ENCODE measurements around the gene ACP6. TPM values are rescaled to one million over a fixed set of nuclear protein-coding genes. Genes with fewer than 3 reads are reported as not detected.

The ACP6 gene
- total RNA-seq, 1 donor: 8.6 TPM

DNA sequence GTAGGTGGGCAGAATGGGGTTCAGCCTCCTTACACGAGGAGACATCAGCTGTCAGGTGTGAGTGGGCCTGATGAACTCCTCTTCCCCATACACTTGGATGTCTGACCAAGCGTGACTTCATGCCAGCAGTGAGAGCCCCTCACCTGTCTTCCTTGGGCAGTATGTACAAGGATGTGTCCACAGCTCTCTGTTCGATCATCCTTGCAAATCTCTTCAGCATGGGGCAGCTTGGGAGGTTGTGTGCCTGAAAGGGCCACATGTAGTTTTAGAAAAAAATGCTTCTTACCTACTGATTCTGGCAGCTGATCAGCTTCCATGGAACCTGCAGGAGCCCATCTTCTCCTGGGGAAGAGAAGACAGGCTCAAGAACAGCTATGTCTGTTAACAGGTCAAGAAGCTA is 18.0 kb downstream of the ACP6 start:
- no peak for DNase-seq (ENCODE audit: low read depth in 2 of 3, low spot score in 2 of 3)

DNA sequence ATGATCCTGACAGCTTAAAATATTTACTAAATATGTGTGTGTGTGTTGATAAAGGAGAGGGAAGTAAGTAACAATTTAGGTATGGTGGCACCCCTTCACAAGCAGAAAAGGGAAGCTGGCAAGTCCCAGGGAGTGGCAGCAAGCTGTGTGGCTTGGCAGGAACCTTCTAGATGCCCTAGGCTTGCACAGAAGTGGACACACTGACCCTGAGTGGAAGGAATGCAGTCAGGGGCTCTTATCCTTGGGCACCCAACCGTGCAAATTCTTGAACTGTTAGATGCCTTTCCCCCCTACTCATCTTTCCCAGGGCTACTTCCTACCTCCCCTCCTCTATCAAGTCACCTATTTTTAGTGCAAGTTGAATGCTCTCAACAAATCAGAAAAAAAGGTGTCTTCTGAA is 18.9 kb downstream of the ACP6 start:
- DNase-seq (ENCODE audit: low read depth in 2 of 3, low spot score in 2 of 3): no peak

DNA sequence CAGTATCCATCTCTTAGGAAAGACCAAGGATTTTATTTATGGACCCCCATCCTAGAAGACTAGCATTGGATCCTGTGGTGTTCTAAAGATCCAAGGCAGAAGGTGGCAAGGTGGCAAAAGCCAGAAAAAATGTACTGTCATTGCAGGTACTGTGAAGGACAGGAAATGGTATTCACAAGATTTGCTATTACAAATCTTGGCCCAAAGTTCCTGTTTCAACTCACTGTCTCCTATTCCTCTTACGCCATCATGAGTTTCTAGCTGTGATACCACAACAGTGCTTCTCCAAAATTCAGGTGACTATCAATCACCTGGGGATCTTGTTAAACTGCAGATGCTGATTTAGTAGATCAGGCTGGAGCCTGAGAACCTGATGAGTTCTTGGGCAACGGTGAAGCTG is 21.4 kb downstream of the ACP6 start:
- DNase-seq (ENCODE audit: low read depth in 2 of 3, low spot score in 2 of 3): no peak

- DNase-seq (ENCODE audit: low read depth in 2 of 3, low spot score in 2 of 3): no peak
Measured at GRCh38 chr1:147647796-147648633, 22.3 kb downstream of the ACP6 start.

- no peak for DNase-seq (ENCODE audit: low read depth in 2 of 3, low spot score in 2 of 3)
Measured at GRCh38 chr1:147643974-147644373, 26.4 kb downstream of the ACP6 start.

- peak; percentile 32 to 78 (median 51) for DNase-seq (ENCODE audit: low read depth in 2 of 3, low spot score in 2 of 3)
Measured at GRCh38 chr1:147641695-147642592, 28.4 kb downstream of the ACP6 start.

DNA sequence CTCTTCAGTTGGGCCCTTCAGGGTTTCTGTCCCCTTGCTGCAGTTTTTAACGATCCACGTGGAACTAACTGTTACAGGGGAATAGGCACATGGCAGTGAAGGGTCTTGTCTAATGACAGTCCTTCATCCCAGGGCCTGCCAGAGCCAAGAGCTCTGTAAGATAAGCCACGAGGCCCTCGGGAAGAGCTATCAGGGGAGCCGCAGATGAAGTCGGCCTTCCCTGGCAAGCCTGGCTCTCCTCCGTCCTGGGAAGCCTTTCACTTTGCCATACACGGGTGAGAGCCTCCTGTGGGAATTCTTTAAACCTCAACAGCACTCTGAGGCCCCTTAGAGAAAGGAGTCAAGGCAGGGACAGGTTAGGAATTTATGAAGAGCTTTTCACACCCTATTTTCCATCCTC is 29.0 kb downstream of the ACP6 start:
- no peak for DNase-seq (ENCODE audit: low read depth in 2 of 3, low spot score in 2 of 3)

GRCh38 chr1:147640553-147641165 is 29.7 kb downstream of the ACP6 start:
- peak; percentile 48 to 82 (median 81) for DNase-seq (ENCODE audit: low read depth in 2 of 3, low spot score in 2 of 3)

GRCh38 chr1:147636314-147636713 is 34.0 kb downstream of the ACP6 start:
- no peak for DNase-seq (ENCODE audit: low read depth in 2 of 3, low spot score in 2 of 3)

- DNase-seq (ENCODE audit: low read depth in 2 of 3, low spot score in 2 of 3): peak in 1 of 3 donors; percentile 34
Measured at GRCh38 chr1:147635342-147635741, 35.0 kb downstream of the ACP6 start.

GRCh38 chr1:147634645-147635044 is 35.7 kb downstream of the ACP6 start:
- DNase-seq (ENCODE audit: low read depth in 2 of 3, low spot score in 2 of 3): no peak

DNA sequence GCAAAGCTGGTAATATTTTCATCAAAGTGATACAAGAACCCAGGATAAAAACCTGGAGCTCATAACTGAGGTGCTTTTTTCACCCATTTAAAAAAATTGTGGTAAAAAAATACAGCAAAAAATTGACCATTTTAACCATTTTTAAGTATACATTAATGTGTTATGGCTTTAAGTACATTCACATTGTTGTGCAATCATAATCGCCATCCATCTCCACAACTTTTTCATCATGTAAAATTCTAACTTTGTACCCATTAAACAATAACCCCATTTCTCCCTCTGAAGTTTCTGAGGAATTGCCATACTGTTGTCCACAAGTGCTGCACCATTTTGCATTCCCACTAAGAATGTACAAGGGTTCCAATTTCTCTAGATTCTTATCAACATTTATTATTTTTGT is 36.6 kb downstream of the ACP6 start:
- no peak for DNase-seq (ENCODE audit: low read depth in 2 of 3, low spot score in 2 of 3)

DNA sequence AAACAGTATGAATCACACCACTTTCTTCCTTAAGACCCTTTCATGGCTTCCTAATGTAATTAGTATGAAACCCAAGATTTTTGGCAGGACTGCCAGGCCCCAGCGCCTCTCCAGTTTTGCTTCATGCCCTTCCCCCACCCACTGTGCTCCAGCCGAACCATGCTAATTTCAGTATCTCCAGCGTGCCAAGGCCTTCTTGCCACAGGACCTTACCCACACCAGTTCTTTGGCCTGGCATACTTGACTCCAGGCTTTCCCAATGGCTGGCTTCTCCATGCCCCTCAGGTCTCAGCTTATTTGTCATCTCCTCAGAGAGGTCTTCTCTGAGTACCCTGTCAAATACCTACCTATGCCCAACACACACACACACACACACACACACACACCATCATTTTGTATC is 38.5 kb downstream of the ACP6 start:
- no peak for DNase-seq (ENCODE audit: low read depth in 2 of 3, low spot score in 2 of 3)

GRCh38 chr1:147630447-147630846 is 39.9 kb downstream of the ACP6 start:
- no peak for DNase-seq (ENCODE audit: low read depth in 2 of 3, low spot score in 2 of 3)

- DNase-seq (ENCODE audit: low read depth in 2 of 3, low spot score in 2 of 3): no peak
Measured at GRCh38 chr1:147630022-147630421, 40.3 kb downstream of the ACP6 start.

DNA sequence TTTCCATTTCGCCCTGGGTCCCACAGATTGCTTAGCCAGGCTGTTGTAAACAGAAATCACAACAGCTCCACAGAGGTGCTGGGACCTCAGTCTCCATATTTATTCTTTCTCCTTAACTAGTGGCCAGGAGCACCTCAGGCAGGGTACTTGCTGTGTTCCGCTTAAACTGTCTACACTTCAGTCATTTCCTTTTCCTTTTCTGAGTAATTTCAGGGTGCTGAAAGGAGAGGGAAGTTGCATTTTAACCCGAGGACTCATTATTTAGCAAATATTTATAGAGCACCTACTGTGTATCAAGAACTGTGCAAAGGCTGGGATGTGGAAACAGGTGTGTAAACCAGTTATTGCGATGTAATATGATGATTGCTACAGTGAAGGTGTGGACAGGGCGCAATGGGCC is 41.9 kb downstream of the ACP6 start:
- DNase-seq (ENCODE audit: low read depth in 2 of 3, low spot score in 2 of 3): no peak

- DNase-seq (ENCODE audit: low read depth in 2 of 3, low spot score in 2 of 3): peak in 2 of 3 donors; percentile 42 to 67
Measured at GRCh38 chr1:147627435-147628110, 42.8 kb downstream of the ACP6 start.

DNA sequence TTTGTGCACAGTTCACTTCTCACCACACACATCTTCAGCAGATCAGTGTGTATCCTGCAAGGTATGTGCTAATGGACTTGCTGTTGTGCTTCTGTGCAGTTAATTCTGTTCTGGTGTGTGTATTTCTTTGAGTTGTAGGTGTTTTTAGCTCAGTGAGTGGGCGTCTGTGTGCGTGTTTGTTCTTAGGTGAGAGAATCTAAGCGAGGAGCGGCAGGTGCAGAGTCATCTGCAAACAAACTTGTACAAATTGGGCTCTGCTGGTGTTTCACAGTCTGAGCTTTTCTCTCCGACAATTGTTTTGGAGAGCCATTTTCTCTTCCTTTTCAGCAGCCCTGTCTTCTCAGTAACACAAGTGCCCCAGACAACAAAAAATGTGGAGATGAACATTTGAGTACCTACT is 43.6 kb downstream of the ACP6 start:
- DNase-seq (ENCODE audit: low read depth in 2 of 3, low spot score in 2 of 3): no peak

DNA sequence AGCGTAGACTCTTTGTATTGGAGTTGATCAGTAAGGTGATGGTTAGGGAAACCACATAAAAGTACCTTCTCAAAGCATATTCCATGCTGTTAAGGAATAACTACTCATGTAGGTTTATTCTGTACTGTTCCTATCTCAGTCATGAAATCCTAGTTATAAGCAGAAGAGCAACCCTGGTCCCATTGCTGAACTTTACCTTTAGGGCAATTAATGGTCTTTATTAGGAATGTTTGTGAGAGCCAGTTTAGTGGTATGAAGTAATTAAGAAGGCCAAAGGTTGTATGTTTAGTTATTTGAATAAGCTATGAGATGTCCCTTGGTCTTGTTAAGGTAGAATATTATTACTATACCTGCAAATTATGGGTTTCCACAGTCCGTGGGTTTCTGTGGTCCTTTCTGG is 44.0 kb downstream of the ACP6 start:
- no peak for DNase-seq (ENCODE audit: low read depth in 2 of 3, low spot score in 2 of 3)

DNA sequence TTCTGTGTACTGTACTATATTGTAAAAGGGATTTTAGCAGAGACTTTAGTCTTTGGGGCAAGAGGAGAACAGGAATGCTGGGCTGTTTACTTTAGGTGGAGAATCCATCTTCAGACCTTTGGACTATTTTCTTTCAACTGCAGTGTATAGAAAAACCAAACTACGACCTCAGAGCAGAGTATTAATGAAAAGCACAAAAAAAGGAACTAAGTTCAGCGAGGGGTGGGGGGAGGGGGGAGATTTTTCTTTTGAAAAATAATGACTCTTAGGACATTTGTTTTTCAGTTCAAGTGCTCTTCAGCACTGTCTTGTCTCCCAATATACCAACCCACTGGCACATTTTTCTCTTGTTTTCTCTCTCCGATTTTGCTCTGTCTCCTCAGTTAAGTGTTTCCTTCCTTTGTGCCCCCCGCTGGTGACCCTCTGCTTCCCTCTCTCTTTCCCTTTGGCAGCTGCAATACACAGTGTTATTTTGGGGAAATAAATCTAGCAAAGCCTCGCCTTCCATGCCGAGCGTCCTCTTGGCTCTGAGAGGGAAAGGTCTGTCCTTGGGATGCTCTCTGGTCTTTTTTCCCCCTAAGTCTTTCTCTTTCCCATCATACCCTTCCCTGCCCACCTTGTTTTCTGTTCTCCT is 44.8 kb downstream of the ACP6 start:
- peak in 2 of 3 donors; percentile 35 to 66 for DNase-seq (ENCODE audit: low read depth in 2 of 3, low spot score in 2 of 3)
